ENCODE data around the gene ZBTB16.

ZBTB16 gene

DNA sequence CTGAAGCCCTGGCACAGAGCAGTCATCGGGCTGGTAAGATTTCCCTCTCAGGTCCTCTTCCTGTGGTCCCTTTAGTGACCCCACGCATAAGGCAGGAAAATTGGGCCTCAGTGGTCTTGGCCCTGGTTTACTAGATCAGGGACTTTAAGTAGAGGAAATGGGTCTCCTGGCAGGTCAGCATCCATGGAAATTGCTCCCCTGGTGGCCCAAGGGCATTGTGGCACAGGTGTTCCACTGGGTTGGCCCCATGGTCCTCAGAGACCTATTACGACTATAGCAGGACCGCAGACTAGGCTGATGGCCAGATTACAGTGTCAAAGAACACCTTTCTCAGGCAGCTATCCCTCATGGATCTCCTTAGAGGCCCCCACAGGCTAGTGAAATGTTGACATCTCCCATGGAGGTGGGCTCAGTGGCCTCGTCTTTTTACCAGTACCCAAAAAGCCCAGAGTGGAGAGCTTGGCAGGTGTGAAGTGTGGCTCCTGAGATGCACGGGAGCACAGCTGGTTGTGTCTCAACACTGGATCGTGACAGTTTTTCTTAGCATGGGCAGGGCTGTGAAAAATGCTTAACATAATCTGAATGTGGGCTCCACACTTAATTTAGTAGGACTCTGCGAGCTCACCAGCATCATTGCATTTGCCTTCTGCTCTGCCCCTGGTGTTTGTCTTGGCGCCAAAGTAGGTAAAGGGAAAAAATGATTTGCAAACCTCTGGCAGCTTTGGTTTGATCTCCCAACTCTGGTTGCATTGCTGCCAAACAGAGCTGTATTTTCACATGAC, 74.2 kb downstream of the ZBTB16 start:
- no peak for DNase-seq

DNA sequence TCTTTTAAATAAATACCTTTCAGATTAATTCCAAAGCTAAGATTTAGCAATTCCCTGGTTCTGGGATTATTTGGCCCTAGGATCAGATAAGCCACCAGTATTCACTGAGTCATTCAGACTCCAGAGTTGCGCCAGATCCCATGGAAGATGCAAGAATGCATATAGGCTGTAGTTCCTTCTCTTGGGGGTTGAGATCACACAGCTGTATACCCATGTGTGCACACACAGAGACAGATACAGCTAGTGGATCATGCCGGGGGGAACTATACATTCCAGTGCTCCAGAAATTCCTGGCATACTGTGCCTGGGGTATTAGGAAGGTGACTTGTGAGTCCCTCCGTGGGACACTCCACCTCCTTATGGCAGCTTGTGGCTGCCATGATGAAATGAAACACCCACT, 75.4 kb downstream of the ZBTB16 start:
- no peak for DNase-seq

DNA sequence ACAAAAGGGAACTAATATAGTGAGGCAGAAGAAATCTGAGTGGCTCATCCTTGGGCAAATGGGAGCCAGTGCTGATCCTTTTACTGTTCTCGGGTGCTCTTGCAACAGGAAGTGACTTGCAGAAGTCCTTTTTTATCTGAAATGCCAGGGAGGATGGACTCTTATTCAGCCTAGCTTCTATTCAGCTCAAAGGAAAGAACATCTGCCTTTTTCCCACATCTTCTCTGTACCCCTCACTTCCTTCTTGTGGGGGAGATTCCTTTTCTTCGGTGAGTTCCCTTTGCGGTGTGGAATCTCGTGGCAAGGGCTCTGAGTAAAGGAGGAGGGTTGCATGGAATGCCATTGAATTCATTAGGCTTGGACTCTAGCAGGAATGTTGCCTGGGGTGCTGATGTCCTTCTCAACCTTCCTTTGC, 76.2 kb downstream of the ZBTB16 start:
- DNase-seq = no peak

DNA sequence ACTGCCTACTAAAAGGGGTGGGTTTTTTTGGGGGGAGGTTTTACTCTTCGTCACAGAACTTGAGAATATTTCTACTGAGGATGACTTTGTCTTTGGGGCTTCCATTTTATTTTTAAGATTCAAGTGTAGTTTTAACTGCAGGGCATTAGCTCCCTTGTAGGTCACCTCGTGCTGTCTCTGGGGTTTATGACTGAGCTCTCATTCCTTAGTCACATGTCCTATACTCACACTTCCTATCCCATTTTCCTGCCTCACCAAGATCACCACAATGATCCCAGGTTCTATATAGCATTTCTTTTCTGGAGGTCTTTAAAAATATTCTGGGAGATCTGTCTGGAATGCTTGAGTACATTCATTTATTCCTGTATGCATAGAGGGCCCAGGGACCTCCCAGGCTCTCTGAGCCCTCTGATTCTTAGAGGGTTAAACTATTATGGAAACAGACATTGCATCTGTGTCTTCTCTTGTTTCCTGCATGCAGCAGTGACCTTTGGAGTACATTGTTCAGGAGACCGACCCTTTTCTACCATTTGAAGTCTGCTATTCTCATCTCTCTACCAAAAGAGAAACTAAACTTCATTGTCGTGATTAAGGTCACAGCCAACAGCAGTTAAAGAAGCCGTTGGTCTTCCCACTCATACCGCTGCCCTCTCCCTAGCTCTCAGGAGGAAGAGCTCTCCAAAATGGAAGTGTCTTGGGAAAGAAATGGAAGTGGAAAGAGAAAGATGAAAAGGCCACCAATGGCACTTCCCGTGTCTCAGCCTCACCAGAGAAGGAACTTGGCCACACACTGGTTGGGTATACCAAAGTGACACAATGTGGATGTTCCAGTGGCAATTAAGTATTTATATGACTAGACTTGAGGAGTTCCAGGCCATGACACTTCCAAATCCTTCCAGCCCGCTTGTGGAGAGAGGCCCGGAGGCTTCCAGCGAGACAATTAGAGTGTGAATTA, 77.5 kb downstream of the ZBTB16 start:
- DNase-seq = no peak

DNA sequence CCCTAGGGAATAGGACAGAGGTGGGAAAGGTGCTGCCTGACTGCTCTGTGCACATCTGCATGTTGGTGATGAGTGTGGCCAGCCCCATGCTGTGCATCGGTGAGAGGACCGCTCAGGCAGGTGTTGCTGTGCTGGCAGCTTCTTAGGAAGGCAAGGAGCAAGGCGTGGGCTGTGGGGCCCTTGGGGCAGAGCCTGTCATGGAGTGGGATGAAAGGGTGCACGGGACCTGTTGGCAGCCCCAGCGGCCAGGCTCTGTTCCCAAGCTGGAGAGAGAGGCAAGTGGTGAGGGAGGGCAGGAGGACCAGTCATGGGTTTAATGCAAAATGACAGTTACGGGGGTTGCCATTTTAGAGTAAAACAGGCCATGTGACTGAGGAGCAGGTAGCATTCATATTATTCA, 78.3 kb downstream of the ZBTB16 start:
- no peak for DNase-seq

DNA sequence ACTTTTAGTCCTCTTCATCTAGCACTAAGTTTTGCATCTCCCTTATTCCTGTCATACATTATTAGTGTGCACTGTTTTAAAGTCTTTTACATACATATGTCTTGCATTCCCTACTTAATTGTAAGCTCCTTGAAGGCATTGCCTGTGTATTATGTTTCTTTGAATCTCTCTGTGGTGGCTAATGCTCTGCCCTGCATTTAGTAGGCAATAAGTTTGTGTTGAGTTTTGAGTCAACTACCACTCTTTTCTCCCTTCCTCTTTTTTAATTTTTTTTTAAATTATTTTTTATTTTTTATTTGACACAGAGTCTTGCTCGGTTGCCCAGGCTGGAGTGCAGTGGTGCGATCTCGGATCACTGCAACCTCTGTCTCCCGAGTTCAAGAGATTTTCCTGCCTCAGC, 78.9 kb downstream of the ZBTB16 start:
- DNase-seq = no peak

DNA sequence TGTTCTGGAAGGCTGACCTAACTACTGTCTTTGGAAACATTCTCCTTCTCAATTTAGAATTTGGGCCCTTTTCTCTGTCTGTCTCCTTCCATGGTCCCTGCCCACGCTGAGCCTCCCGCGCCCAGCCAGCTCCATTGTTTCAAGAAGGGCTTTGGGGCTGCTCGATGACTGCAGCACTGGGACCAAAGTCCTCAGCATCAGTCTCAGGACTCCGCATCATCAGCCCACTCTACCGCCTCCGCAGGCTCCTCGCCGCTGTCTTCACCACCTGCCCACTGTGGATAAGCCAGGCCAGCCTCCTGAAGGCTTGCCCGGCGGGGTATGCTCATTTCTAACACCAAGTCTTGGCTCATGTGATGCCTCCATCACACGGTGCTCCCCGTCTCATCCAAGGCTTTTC, 81.3 kb downstream of the ZBTB16 start:
- no peak for DNase-seq

DNA sequence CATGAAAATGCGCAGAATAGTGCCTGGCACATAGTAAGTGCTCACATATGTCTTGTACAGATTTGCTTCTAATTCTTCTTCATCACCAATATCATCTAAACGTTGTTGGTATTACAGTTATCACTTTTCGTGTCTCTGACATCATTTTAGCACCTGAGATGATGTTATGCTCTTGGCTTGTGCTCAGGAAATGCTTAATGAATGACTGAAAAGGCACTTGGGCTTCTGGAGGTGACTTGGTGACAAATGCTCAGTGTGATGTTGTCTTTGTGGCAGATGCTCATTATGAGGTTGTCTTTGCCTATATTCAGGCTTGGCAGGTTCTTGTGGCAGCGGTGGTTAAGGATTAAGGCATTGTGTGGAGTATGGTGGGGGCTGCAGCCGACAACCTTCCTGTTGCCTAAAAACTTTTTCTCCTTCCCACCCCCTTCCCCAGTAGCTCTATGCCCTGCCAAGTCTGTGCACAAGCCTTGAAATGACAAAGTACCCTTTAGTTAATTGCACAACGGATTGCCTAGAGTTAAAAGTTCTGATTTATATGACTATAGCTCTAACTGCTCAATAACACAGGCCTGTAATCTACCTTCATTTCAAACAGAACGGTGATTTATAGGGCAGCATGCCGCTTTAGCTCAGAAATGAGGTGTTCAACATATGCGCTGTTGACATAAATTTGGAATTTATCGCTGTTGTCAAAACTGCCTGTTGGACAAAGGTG, 82.5 kb downstream of the ZBTB16 start:
- no peak for DNase-seq

DNA sequence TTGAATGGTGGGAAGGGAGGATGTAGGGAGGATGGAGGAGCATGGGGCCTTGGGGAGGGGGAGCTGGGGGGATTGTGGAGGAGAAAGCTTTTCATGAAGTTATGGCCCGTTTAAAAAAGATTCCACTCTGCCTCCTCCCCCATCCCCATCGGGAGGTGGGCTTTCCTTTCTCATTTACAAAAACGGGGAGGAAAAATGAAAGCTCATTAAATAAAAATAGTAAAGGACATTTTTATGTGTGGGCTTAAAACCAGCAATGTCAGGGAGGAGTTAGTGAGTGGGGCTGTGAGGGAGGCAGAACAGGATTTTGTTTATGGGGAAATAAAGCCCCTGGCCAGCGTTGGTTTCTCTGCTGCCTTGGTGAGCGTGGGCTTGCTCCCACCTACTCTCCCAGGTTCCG, 83.2 kb downstream of the ZBTB16 start:
- no peak for DNase-seq

DNA sequence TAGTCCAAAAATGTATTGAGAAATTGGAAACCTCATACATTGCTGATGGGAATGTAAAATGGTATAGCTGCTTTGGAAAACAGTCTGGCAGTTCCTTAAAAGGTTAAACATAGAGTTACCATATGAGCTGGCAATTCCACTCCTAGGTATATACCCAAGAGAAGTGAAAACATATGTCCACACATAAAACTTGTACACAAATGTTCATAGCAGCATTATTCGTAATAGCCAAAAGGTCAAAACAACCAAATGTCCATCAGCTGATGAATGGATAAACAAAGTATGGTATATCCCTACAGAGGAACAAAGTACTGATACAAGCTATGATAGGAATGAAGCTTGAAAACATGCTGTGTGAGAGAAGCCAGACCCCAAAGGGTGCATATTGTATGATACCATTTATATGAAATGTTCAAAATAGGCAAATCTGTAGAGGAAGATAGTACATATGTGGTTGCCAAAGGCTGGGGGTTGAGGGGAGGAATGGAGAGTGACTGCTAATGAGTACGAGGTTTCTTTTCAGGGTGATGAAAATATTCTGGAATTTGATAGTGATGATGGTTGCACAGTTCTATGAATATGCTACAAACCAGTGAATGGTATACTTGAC, 85.8 kb downstream of the ZBTB16 start:
- DNase-seq = no peak

DNA sequence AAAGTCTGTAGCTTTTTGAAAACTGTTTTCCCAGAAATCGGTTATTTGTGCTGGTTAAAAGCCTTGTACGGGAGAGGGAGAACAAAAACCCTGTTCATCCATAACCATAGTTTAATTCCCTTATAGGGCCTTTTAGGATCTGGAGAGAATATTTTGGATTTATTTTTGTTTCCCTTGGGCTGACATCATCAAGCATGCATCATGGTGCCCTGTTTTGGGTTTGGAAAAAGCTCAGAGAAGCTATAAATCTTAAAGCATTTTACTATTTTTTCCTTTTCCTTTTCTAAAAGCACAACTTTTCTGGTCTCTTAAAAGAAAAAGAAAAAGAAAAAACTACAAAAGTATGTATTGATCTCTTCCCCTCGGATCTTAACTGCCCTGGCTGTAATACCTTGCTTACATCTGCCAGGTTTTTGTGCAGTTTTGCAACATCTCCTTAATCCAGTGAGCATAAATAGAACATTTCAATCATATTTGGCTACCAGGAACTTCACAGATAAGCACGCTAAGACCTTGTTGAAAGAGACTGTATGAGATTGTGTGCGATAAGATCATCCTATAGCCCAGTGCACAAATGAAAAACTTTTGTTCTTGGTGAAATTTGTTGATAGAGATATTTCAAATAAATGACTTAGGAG, 88.0 kb downstream of the ZBTB16 start:
- DNase-seq = no peak

DNA sequence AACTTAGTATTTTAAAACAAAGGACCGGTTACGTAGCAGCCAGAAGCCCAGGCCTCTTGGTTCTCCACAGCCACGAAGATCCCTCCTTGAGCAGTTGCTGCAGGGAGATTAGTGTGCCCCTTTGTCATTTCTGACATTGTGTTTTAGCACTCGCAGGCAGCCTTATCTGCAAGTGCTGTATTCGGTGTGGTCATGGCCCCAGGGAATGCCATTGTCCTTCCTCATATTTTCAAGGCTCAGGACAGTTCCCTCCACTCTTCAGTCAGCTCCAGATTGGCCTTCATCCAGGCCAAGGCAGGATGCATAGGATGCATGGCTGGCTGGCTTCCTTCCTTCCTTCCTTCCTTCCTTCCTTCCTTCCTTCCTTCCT, 88.5 kb downstream of the ZBTB16 start:
- DNase-seq = no peak

DNA sequence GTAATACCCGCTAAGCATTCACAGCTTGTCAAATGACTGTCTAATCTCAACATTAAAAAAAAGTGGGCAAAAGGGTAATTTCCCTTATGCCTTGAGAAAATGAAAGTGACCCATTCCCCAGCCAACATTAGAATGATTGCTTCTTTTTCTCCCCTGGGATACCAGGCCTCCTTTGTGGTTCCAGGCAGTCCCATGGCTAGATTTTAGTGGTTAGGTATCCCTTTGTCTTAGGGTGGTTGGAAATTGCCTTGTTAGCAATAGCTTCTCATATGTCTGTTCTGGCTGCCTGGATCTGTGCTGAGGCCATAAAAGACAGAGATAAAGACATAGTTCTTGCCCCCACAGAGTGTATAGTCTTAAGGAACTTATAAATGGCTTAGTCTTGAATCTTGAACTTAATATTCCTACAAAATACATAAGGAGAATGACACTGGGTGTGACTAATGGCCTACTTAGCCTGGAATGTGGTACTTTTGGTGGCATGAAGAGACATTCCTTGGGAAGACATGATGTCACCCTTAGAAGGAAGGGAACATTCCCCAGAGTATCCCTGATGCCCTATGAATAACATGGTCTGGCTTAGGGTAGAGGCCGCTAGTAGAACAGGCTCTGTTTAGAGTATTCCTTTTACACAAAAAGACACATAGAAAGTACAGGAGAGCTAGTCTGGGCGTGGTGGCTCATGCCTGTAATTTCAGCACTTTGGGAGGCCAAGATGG, 90.3 kb downstream of the ZBTB16 start:
- no peak for DNase-seq

DNA sequence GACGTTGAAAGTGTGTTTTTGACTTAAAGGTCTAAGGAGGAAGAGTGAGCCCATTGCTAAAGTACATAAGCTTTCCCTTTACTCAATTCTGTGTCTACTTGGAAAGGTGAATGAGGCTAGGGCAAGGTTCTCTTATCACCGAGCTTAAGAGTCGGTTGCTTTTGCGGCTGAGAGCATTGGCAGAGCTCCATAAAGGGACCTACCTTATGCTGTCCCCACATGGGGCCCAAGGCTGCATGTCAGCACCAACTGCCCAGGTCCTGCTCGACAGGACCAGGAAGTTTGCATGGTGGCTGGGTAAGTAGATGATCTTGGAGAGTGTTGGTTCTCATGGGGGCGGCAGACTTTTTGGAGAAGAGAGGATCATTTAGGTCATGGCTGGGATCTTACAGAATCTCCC, 91.2 kb downstream of the ZBTB16 start:
- DNase-seq = no peak

DNA sequence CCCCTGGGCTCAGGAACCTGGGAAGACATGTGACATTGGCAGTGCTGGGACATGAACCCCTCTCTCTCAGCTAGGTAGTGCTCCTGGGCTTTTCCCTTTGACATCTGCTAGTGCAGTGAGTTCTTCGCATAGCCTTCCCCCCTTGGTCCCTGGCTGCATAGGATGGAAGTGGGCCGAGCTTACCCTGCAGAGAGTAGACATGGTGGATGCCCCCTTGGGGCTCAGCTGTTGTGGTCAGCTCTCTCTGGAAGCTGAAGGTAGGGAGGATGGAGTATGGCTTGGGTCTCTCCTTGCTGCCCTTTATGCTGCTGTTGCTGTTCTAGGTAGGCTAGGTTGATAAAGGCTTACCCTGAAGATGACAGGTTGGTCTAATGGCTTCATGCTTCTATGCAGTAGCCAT, 92.1 kb downstream of the ZBTB16 start:
- DNase-seq = no peak

DNA sequence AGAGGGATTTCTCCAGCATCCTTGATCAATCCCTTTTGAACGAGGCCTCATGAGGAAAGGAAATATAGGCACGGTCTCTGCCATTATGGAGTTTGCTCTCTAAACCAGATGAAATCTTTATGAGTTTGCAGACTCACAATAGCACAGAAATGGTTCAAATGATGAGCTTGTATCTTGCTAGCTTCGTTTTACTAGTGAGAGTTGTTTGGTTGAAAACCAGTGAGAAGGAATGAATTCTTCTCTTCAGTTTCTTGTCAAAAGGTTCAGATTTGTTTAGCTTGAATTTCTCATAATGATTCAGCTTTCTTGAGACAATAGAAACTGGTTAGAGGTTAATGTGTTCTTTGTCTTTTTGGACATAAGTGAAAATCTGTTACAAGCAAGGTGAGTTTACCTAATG, 92.7 kb downstream of the ZBTB16 start:
- DNase-seq = no peak

DNA sequence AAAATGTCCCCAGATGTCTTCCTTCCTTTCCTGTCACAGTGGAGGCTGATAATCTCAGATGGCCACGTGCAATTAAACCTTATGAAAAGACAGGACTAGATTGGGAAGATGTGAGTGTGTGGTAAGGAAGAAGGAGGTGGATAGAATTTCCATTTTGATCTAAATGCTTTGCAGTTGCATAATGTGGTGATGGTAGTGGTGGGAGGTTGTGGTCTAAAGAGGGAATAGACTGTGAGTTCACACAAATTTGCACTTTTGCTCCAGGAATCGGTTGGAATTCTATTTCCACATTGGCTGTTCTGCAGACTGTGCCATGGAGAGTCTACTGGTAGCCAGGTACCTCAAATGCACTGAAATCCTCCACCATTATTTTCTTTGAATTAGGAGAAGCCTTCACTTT, 93.3 kb downstream of the ZBTB16 start:
- DNase-seq = no peak

DNA sequence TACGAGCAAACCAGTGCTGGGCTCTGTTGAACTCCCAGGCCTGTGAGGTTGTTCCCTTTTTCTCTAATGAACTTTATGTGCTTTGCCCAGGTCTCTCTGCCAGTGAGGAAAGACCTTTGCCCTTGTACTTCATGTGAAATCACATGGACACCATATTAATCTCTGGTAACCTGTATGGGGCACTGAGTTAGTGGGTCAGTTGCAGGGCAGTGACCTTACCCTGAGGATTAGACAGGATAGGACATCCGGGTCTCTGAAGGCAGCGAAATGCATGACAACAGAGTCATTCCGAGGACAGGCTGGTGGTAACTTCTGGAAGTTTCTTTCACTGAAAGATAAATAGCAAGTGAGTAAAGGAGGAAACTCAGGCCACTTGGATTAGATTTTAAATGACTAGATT, 93.7 kb downstream of the ZBTB16 start:
- no peak for DNase-seq

DNA sequence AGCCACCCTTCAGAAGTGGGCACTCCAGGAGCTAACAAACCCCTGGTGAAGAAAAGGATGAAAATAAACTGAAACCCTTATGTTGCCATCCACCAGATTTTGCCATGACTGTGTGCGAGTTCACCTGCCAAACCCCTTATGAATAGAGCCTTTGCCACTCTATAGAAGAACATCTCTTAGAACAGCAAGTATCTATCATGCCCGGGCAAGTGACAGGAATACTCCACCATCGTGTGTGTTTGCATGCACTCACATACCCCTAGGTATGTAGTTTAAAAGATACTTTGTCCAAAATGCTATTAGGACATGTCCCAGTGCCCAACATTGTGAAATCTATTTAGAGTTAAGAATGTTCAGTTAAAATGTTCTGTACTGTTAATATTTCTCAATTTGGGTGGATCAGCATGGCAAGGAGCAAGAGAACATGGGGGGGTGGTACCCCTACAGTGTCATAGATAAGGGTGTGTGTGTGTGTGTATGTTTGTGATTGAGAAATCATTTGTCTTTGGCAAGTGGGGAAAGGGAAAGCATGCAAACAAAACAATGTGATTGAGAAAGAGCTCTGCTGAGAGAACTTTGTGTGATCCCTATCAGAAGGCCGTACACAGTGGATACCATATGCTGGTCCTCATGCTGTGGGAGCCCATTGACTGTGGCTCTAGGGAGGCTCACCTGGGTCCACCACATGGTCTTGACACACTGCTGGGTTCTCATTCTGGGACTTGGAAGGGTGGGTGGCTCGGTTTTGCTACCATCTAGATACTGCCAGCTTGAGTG, 94.9 kb downstream of the ZBTB16 start:
- DNase-seq = no peak

DNA sequence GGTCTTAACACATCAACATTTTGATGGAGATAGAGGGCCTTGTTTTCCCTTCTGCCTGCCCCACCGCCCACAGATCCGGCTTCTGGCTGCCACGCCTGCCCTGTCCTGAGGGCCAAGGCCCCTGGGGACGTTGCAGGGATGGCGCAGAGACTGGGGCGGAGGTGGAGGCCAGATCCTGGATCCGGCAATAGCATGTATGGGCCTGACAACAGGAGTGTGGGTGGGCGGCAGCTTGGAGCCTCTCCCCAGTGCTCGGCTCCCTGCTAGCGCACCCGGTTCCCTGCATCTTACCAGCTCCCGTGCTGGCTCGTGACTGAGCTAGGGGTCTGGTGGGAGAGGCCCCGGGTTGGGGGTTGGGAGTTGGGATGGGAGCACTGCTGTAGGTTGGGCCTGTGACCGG, 95.6 kb downstream of the ZBTB16 start:
- DNase-seq = no peak

DNA sequence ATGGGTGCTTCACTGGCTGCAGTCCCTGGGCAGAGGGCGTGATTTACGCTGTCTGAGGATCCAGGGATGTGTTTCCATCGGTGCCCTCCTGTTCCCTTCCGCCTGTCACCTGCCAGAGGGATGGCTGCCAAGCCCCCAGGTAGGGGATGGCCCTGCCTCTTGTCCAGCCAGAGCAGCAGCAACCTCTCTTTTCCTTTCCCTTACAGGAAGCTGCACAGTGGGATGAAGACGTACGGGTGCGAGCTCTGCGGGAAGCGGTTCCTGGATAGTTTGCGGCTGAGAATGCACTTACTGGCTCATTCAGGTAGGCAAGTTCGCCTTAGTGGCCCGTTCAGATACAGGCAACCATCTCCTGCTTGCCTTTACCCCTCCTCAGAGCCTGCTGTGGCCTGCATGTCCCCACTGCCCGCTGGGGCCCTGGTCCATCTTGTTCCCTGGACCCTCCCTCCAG, 96.6 kb downstream of the ZBTB16 start:
- DNase-seq = no peak

All from stimulated activated CD4-positive, alpha-beta T cell treated with anti-CD3 and anti-CD28 coated beads, Interleukin-12 subunit alpha, Interleukin-12 subunit beta, amount 100 ng/mL, for 4 hours (primary cell).